ENCODE measurements around the gene OR8B3.

The OR8B3 gene

GRCh38 chr11:124429599-124429998, 30.8 kb upstream of the OR8B3 start:
- ChIA-PET CTCF (interaction anchor here (0.6 to 1.4 kb wide), 7 partner anchors 13 to 353 kb away, joined by 3 to 7 read pairs (median 3); no protein-coding TSS in a partner anchor), POLR2A (no interaction called here)
- Histone ChIP-seq H3K4me1 (ENCODE audit: control insufficient read depth, insufficient read depth, low read length) (no peaks in the 10 kb centered on the region), H3K36me3 (ENCODE audit: control insufficient read depth in 2 of 2, insufficient read depth in 1 of 2, low read length in 2 of 2) (no peaks in the 10 kb centered on the region), H3K9me3 (ENCODE audit: control insufficient read depth, insufficient read depth, low read depth, low read length) (no peaks in the 10 kb centered on the region), H3K27ac (ENCODE audit: extremely low read depth, low read depth, low read length) (no peak overlapping the region), H3K4me3 (ENCODE audit: low read depth, low read length) (no peak overlapping the region)
- no peak for TF ChIP-seq ZNF654 (tag by site-specific recombination; IDR thresholded peaks at IDR 0.05; ENCODE audit: low read depth)
- TF ChIP-seq OSR2 (tag by site-specific recombination; IDR thresholded peaks at IDR 0.05), result no peak
- TF ChIP-seq CTCF (tag by site-specific recombination; IDR thresholded peaks at IDR 0.05), result no peak
- no peak for TF ChIP-seq ZNF184 (tag by site-specific recombination; IDR thresholded peaks at IDR 0.05)
- TF ChIP-seq KLF8 (tag by site-specific recombination; IDR thresholded peaks at IDR 0.05), result no peak
- no peak for TF ChIP-seq ZNF707 (tag by site-specific recombination; IDR thresholded peaks at IDR 0.05)
- TF ChIP-seq ZBTB8A (tag by site-specific recombination; IDR thresholded peaks at IDR 0.05), result no peak
- TF ChIP-seq ZNF26 (tag by site-specific recombination; IDR thresholded peaks at IDR 0.05), result no peak
- no peak for TF ChIP-seq ZNF747 (tag by site-specific recombination; IDR thresholded peaks at IDR 0.05)
- no peak for TF ChIP-seq ZNF341 (tag by site-specific recombination; IDR thresholded peaks at IDR 0.05; ENCODE audit: low read depth)

- CTCF ChIA-PET, result interaction anchor here (1.5 kb wide), 1 partner anchor 22 kb away, joined by 4 read pairs; no protein-coding TSS in a partner anchor
- no peak within 1 kb of the TSS for H3K4me3 ChIP-seq (ENCODE audit: low read depth, low read length)
- no peaks in the 10 kb centered on the region for H3K4me1 ChIP-seq (ENCODE audit: control insufficient read depth, insufficient read depth, low read length)
- H3K9me3 ChIP-seq (ENCODE audit: control insufficient read depth, insufficient read depth, low read depth, low read length), result no peaks in the 10 kb centered on the region
- H3K27ac ChIP-seq (ENCODE audit: extremely low read depth, low read depth, low read length), result no peak within 1 kb of the TSS
- no peaks in the 10 kb centered on the region for H3K36me3 ChIP-seq (ENCODE audit: control insufficient read depth in 2 of 2, insufficient read depth in 1 of 2, low read length in 2 of 2)
- POLR2A ChIA-PET, result no interaction called here
- no peak for TF ChIP-seq ZNF639 (tag by site-specific recombination; IDR thresholded peaks at IDR 0.05)
- no peak for TF ChIP-seq ZSCAN16 (tag by site-specific recombination; IDR thresholded peaks at IDR 0.05)
- TF ChIP-seq ZSCAN5A (tag by site-specific recombination; IDR thresholded peaks at IDR 0.05), result no peak
- no peak for TF ChIP-seq ZBTB26 (tag by site-specific recombination; optimal IDR thresholded peaks at IDR 0.05)
- no peak for TF ChIP-seq ZBTB6 (tag by site-specific recombination; IDR thresholded peaks at IDR 0.05)
- TF ChIP-seq ZNF660 (tag by site-specific recombination; IDR thresholded peaks at IDR 0.05), result no peak
- no peak for TF ChIP-seq AEBP2 (tag by site-specific recombination; IDR thresholded peaks at IDR 0.05; ENCODE audit: borderline replicate concordance)
- TF ChIP-seq YY2 (tag by site-specific recombination; IDR thresholded peaks at IDR 0.05), result no peak
- TF ChIP-seq ZNF704 (tag by site-specific recombination; IDR thresholded peaks at IDR 0.05), result no peak
- no peak for TF ChIP-seq REPIN1 (tag by site-specific recombination; IDR thresholded peaks at IDR 0.05; ENCODE audit: low read depth)
- no peak for TF ChIP-seq KLF1 (tag by site-specific recombination; IDR thresholded peaks at IDR 0.05)
- no peak for TF ChIP-seq ZNF645 (tag by site-specific recombination; IDR thresholded peaks at IDR 0.05)
- no peak for TF ChIP-seq HOXD13 (CRISPR knock-in tag; IDR thresholded peaks at IDR 0.05; ENCODE audit: borderline replicate concordance)
Measured at GRCh38 chr11:124424384-124424921, 25.6 kb upstream of the OR8B3 start, which contains the start of gene OR8B4. Gene OR8B4 (minus strand): TSS chr11:124424871. CDS start chr11:124424871, 0 bp downstream.
